NCI-H1694 treated with DMSO at 0.1 percent for 48 hours (cell line): ENCODE measurements around the gene HOXC12.

Source experiments
- DNase-seq: peaks from one replicate; lab custom pipeline; 2025; lab: John Stamatoyannopoulos, UW

The HOXC12 gene

DNA sequence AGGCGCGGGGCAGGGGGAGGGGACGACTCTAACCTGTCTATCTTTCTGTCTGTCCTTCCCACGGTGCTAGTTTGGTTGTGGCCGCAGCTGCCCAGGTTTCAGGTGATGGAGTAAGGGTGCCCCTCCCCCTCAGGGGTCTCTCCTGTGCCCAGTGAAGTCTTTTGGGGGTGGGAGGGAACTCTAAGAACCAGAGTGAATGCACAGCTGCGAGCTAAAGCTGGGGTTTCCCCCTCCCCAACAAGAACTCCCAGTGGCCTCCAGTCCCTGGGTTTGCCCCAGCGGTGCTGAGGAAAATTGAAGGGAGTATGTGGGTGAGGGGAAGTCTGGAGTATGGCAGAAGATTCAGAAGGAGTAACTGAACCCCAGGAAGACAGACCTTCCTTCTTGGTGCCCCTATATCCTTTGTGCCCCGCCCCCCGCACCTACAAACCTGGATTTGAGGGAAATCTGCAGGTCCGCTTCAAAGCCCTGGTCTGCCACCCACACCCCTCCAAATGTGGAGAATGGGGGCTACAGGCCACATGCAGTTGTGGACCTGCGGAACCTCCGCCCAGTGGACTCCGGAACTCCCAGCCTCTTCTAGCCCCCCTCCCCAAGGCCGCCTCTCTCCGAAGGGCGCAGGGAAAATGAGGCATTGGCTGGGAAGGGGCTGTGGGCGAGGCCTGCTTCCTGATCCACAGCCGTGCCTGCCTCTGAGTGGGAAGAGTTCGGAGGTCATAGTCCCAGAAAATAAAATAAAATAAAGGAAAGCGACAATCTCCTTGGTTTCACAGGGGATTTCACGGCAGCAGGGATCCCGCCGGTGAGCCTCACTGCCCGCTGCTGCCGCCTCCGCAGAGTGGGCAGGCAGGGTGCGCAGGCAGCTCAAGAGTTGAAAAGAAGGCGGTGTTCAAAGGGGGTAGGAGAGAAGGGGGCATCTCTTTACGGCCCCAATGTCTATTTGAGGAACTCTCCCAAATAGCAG, 41.8 kb downstream of the HOXC12 start:
- no peak for DNase-seq

GRCh38 chr12:53997204-53998109, 42.8 kb downstream of the HOXC12 start:
- no peak for DNase-seq

DNA sequence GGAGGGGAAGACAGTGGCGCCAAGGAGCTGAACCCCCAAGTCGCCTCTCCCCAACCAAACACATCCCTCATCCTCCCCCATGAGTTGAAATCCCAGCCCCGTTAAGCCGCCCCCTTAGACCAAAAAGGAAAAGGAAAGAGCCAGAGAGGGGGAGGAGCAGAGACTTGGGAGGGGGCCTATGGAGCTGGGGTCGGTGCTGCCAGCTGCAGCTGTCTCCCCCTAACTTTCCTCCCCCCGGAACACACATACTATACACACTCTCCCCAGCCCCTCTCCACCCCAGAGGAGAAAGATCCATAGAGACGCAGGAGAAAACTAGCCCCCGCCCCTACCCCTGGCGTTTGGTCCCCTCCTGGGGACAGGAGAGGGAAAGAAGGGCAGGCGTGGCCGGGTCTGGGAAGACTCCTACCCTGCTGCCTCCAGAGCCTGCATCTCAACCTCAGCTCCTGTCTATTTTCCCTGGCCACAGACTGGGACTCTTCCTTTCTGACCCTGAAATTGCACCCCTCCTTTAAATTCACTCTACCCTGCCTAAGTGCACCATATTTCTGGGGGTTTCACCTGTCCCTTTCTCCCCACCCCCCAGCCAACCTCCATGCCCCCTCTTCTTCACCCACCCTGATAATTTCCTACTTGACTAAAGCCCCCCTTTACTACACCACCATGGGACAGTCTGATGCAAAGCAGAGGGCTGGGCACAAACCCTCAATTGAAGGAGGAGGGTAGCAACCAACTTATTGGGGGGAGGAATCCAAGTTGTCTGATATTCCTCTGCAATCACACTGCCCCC, 43.6 kb downstream of the HOXC12 start:
- DNase-seq: no peak

GRCh38 chr12:53998900-53999236, 44.2 kb downstream of the HOXC12 start:
- no peak for DNase-seq

DNA sequence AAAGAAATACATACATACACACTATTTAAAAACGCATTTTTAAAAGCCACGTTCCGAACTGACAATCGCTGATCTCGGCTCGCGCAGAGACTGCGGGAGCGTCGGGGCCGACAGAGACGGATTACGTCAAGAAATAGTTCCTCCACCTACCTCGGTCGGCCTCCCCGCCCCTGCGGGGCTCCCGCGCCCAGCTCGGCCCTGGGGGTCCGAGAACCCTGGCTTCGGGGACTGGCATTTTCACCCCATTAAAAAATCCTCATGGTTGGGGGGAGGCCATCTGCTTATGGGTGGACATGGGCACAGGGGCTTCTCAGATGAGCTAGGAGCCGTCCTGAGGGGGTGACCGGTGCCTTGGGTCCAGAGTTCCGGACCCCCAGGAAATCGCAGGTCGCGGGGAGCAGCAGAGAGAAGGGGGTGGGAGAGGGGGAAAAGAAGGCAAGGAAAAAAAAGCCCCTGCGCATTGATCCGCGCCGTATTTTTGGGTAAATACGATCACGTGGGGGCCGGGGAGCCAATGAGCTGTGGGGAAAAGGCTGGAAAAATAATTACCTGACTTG, 44.9 kb downstream of the HOXC12 start:
- peak; percentile 10 for DNase-seq

GRCh38 chr12:54000116-54001114, 45.7 kb downstream of the HOXC12 start, which contains the start of gene HOXC9:
HOXC9 (plus strand) TSS chr12:54000161; CDS start chr12:54000189, 28 bp downstream.
- no peak for DNase-seq

DNA sequence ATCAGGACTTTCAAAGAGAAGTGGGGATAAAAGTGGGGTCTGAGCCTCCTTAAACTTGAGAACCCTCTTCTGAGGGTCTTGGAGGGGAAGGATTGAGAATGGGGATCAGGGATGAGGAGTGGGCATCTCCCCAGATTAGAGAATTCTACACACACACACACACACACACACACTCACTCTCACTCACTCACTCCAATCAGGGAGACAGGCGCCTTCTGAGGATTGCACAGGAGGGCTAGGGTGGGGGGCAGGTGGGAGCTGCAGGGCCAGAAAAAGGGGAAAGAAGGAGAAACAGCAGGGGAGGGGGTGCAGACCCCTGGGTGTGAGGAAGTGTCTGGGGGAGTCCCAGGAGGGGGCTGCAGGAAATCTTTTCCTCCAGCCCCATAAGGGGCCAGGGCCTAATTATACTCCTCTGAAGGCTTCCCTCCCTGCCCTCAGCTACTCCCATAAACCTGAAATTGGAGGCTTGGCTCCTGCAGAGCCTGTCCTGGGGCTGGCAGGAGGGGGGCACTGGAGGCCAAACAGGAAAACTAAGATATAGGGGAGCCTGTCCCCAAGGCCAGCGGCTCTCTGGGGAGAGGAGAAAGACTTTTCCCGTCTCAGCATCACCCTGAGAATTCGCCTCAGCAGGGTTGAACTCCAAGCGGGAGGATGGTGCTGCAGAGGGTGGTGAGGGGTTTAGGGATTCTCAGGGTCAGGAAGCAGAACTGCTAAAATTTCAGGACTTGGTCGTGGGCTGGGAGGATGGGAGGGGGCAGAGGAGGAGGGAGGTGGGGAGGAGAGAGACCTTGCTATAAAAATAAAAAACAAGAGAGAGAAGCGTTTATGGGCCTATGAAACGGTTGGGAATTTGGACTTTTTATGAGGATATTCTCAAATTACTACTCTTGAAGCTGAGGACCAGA, 46.8 kb downstream of the HOXC12 start:
- DNase-seq: no peak

- no peak for DNase-seq
Measured at GRCh38 chr12:54002278-54002914, 47.7 kb downstream of the HOXC12 start.

GRCh38 chr12:54002915-54003389, 48.2 kb downstream of the HOXC12 start:
- no peak for DNase-seq

GRCh38 chr12:54003625-54004024, 48.9 kb downstream of the HOXC12 start:
- DNase-seq: no peak

- no peak for DNase-seq
Measured at GRCh38 chr12:54004063-54004840, 49.5 kb downstream of the HOXC12 start.

- DNase-seq: no peak
Measured at GRCh38 chr12:54004841-54005530, 50.3 kb downstream of the HOXC12 start.

DNA sequence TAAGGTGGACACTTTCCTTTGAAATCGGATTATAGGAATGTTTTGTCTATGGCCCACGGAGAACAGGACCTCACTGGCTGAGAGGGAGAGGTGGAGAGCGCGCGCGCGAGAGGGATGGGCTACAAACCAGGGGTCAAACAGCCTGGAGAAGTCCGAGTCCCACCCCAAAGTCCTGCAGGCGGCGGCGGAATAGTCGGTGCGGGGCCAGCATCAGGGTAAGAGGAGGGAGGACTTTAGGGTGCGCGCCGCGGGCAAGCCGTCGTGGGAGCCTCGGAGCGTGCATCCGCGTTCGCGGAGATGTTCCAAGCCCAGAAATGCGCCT, 50.8 kb downstream of the HOXC12 start:
- no peak for DNase-seq

DNA sequence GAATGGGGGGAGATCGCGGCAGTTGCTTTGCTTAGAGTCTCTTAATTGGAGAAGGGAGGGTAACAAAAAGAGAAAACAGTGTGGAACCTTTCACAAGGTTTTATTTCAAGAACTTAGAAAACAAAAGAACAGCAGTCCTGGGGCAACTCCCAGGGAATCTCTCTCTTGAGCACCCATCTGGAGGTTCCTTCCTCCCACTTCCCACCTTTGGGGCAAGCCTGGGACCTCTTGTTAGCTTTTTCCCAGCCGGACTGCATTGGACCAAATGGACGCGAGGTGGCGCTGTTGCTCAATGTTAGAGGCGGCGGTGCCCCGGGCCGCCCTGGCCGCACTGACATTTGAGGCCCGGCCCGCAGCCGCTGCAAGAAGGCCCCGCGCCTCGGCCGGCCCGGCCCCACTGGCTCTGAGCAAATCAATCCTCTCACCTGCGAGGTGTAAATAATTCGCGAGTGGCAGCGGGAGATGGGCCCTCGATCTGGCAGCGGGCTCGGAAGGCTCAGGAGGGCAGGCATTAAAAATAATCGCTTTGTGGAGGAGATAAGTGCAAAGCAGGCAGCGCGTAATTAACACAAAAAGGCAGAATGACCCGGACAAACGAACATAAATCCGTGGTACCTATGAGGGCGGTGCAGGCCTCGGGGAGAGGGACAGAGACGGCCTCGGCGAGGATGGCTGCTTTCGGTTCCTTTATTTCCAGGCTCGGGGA, 51.3 kb downstream of the HOXC12 start:
- DNase-seq: peak; percentile 53

- DNase-seq: no peak
Measured at GRCh38 chr12:54006559-54007220, 52.0 kb downstream of the HOXC12 start.
